Umbilical cord (tissue), 2 donors: ENCODE measurements around the gene BSPRY. TPM values are rescaled to one million over a fixed set of nuclear protein-coding genes. Genes with fewer than 3 reads are reported as not detected.
"Not testable (repeated sequence)": the region's sequence is repeated elsewhere in the genome, so short reads cannot be mapped to it uniquely, and the experiment has no call there.

Experiments
- DNase-seq: peaks from one replicate; pipeline ENCODE4 v3.0.0-alpha.2; 2015; ENCODE audit warnings: low spot score
- total RNA-seq: library from RNA; depleted of rRNA; stranded (reverse); fragments of >200 nt; gene quantifications from one replicate; pipeline ENCODE4 v1.2.3, GENCODE V29; 2014; ENCODE audit warnings: low replicate concordance; ENCODE audit not compliant: insufficient read depth

Gene BSPRY
- total RNA-seq, 1 donor from 2014 or later = 2.6 TPM

- DNase-seq = no peak
These were observed 20.5 kb downstream of the BSPRY start for GRCh38 chr9:113369855-113370140.

- DNase-seq = no peak
These were observed 21.5 kb downstream of the BSPRY start for GRCh38 chr9:113370806-113371325.

- DNase-seq = no peak
These were observed 22.7 kb downstream of the BSPRY start for GRCh38 chr9:113372059-113372458.

- no peak for DNase-seq
These were observed 23.9 kb downstream of the BSPRY start for GRCh38 chr9:113373256-113373655.

GRCh38 chr9:113373676-113374392 is 24.5 kb downstream of the BSPRY start:
- no peak for DNase-seq

GRCh38 chr9:113375057-113376023 is 26.0 kb downstream of the BSPRY start:
- DNase-seq = no peak

GRCh38 chr9:113376634-113377567 is 27.6 kb downstream of the BSPRY start, which contains the start of gene HDHD3:
HDHD3 (minus strand) TSS chr9:113376986; CDS start chr9:113374354, 2,632 bp downstream.
- peak; percentile 85 for DNase-seq

- DNase-seq = not testable (repeated sequence)
These were observed 29.9 kb downstream of the BSPRY start for GRCh38 chr9:113379094-113379828.

GRCh38 chr9:113379829-113380210 is 30.5 kb downstream of the BSPRY start:
- DNase-seq = not testable (repeated sequence)

- DNase-seq = no peak
These were observed 31.6 kb downstream of the BSPRY start for GRCh38 chr9:113380869-113381378.

- DNase-seq = not testable (repeated sequence)
These were observed 32.1 kb downstream of the BSPRY start for GRCh38 chr9:113381441-113381840.

- peak; percentile 54 for DNase-seq
These were observed 32.6 kb downstream of the BSPRY start for GRCh38 chr9:113381909-113382411.

GRCh38 chr9:113386571-113387393 is 37.4 kb downstream of the BSPRY start:
- no peak for DNase-seq

- DNase-seq = no peak
These were observed 38.4 kb downstream of the BSPRY start for GRCh38 chr9:113387560-113388230.

- DNase-seq = no peak
These were observed 39.5 kb downstream of the BSPRY start for GRCh38 chr9:113388833-113389232.

- no peak for DNase-seq
These were observed 40.1 kb downstream of the BSPRY start for GRCh38 chr9:113389451-113389850.

GRCh38 chr9:113390192-113390960 is 41.0 kb downstream of the BSPRY start:
- no peak for DNase-seq

- DNase-seq = no peak
These were observed 42.6 kb downstream of the BSPRY start for GRCh38 chr9:113391917-113392316.
